HG03108 (cell line): Measurements from ENCODE around the gene GTF2H2C_2.
A peak's percentile ranks its signal among the peaks of the same experiment; 100 is the strongest.
"Not testable (repeated sequence)": the region's sequence is repeated elsewhere in the genome, so short reads cannot be mapped to it uniquely, and the experiment has no call there.

ENCODE experiments used
- ATAC-seq: cut with Tn5 transposase; IDR thresholded peaks from one replicate; pipeline ENCODE4 v1.9.1; 2021; ENCODE audit warnings: moderate library complexity; ENCODE audit not compliant: unreplicated experiment

Gene GTF2H2C_2

GRCh38 chr5:70415117-70415516, at the start of gene GTF2H2C_2:
Gene GTF2H2C_2, plus strand, starts transcription at chr5:70415368.
- peak; percentile 98 for ATAC-seq

GRCh38 chr5:70400984-70401686, 14.0 kb upstream of the GTF2H2C_2 start:
- ATAC-seq = not testable (repeated sequence)

GRCh38 chr5:70421322-70421721, 6.2 kb downstream of the GTF2H2C_2 start:
- ATAC-seq = not testable (repeated sequence)

- ATAC-seq = not testable (repeated sequence)
Measured at GRCh38 chr5:70423215-70423614, 8.0 kb downstream of the GTF2H2C_2 start.

GRCh38 chr5:70438518-70438917, 23.4 kb downstream of the GTF2H2C_2 start:
- not testable (repeated sequence) for ATAC-seq

- not testable (repeated sequence) for ATAC-seq
Measured at GRCh38 chr5:70449565-70449964, 34.4 kb downstream of the GTF2H2C_2 start.

GRCh38 chr5:70451249-70451984, 36.2 kb downstream of the GTF2H2C_2 start:
- ATAC-seq = not testable (repeated sequence)

- ATAC-seq = not testable (repeated sequence)
Measured at GRCh38 chr5:70457093-70457492, 41.9 kb downstream of the GTF2H2C_2 start.

GRCh38 chr5:70459188-70459587, 44.0 kb downstream of the GTF2H2C_2 start:
- ATAC-seq = not testable (repeated sequence)

GRCh38 chr5:70461984-70462383, 46.8 kb downstream of the GTF2H2C_2 start:
- not testable (repeated sequence) for ATAC-seq

- not testable (repeated sequence) for ATAC-seq
Measured at GRCh38 chr5:70464019-70464637, 49.0 kb downstream of the GTF2H2C_2 start.

- ATAC-seq = not testable (repeated sequence)
Measured at GRCh38 chr5:70469926-70470509, 54.9 kb downstream of the GTF2H2C_2 start.
